HG03460 (cell line): ENCODE results near the gene CTPS1.

Experiments used
- ATAC-seq: cut with Tn5 transposase; IDR thresholded peaks from one replicate; pipeline ENCODE4 v1.9.1; 2021; ENCODE audit not compliant: unreplicated experiment

Gene CTPS1

DNA sequence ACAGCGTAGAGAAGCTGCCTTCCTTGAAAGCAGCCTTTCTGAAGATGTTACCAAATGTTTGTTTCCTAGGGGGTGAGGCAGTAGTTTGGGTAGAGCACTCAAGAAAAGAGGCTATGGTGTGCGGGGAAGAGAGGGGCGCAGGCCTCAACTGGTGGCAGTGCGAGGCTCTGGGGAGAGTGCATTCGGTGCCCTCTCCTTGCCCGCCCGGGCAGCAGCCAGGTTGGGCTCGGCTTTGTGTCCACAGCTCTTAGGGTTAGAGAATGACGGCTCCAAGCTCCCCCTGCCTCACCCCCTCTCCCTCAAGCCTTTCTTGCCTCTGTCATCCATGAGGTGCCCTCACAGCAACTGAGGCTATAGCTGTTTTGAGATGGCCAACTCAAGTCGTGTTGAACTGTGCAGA is 42.9 kb downstream of the CTPS1 start:
- no peak for ATAC-seq

DNA sequence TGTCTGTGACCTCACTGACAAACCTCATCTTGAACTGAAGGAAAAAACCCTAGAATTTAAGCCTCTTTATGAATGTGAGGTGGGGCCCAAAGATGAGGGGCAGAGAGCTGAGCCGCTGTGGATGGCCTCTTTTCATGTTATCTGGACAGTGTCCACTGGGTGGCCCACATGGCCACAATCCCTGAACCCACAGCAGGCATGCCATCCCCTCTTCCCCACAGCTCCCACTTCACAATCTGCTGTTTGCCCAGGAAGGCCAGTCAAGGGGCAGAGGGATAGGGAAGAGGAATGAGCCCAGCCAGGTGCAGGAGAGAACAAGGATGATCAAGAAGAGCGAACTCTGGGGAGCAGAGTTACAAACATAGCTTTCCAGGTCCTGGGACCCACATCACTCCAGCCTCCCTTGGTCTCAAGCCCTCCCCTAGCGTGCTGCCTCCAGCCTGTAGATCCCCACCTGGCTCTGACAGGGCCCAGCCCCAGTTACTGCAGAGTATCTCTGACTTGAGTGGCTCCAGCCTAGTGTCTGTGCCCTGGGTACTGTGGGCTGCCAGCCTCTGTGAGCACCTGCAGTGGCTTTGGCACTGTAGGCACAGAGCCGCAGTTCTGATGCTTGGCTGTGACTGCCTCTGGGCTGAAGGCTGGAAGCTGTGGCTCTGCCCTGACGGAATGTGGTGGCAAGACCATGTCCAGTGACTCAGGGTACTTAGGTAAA is 43.9 kb downstream of the CTPS1 start:
- no peak for ATAC-seq

DNA sequence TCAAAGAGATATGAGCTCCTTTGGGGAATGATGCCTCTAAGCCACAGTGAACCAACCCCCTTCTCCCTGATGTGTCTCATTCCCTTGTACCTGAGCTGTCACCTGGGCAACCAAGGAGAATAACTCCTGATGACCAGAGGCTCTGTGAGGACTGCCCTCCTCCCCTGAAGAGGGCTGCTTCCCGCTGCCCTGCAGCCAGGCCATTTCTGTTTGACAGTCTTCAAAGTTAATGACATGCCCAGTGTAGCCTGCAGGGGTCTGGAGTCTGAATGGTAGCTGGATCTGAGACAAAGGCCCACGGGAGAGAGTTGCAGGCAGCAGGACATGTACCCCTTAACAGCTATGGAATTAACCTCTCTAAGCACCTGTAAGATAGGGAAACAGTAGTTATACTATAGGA is 45.5 kb downstream of the CTPS1 start:
- ATAC-seq, result no peak

DNA sequence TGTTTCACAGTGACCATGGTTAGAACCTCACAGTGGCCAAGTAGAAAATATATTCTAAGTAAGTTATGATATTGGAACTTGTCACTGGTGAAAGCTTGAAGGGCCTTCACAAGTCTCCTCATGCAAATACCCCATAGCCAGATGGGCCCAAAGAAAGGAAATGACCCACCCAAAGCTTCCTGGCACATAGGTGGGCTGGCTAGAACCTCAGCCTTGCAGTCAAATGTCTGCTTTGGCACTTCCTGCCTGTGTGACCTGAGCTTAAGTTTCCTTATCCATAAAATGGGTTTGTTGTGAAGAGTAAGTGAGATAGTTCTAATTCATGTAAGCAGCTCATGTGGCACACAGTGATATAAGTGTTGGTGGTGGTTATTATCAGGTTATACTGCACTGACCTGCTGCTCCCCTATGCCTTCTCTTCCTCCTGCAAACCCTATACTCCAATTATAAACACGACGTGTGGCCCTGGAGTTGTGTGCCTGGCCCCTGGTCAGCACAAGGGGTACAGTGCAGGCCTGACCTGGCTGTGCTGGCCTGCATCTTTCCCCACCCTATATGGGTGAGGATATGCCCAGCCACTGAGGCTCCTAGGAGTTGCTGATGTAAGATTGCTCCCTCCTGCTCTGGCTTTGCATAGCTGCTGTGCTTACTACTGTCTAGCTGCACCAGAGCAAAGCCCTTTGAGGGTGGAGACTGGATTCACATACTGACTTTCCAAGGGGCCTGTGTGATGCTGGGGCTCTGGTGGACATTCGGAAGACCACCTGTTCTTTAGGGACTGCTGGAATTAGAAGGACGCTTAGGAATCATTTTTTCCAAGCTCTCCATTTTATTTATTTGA is 46.7 kb downstream of the CTPS1 start:
- ATAC-seq, result no peak

DNA sequence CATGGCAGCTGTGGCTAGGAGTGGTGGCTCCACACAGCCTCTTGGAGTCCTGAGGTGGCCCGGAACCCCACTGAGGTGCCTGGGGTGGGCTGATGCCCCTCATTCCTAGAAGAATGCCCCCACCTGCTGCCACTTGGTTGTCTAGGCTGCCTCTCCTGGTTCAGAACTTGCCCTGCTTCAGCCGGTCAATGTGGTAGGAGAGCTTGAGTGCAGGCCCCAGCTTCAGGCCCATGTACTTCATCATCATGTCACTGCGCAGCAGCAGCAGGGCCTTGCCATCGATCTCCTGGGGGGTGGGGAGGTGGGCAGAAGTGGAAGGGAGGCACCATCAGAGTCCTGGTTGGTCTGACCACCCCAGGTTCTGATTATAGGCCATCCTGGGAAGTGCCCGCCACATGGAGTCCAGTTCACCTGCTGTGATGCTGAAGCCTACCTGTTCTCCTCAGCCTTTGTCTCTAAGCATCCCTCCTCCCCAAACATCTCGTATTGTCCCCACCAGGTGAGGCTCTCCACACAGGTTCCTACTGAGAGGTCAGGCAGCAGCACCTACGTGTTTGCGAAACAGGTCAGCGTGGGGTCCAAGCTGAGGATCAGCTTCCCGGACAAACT is 48.6 kb downstream of the CTPS1 start:
- no peak for ATAC-seq

DNA sequence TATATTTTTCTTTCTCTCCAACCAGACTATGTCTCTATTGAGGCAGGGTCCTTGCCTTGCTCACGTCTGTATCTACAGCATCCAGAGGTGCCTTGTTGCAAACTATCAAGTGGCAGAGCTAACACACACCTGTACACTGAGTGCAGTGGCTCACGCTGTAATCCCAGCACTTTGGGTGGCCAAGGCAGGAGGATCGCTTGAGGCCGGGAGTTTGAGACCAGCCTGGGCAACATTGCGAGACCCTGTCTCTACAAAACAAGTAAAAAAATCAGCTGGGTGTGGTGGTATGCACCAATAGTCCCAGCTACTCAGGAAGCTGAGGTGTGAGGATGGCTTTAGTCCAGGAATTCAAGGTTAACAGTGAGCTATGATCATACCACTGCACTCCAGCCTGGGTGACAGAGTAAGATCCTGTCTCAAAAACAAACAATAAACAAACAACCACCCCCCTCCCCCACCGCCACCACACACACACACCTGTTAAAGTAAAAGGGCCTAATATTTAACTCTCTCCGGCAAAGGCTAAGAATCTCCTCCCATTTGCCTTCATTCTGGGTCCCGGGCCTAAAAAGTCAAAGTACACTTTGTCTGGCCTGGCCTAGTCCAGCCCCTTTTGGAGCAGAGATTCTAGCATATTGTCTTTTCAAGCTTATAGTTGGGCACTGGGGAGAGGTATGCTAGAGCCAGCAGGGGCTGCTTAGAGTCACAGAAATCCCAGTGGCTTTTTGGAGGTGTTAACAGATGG is 51.5 kb downstream of the CTPS1 start:
- ATAC-seq, result no peak

DNA sequence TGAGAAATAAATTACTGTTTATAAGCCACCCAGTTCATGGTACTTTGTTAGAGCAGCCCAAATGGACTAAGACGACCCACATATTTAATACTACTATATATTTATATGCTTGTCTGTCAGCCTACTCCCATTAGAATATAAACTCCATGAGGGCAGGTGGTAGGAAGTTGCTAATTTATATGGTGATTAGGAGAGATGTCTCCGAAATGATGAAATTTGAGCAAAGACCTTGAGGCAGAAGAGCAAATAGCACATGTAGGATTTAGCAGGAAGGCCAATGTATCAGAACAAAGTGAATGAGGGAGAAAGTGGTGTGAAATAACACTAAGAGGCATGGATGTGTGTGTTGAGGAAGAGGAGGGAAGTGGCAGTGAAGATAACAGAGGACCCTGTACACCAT is 52.7 kb downstream of the CTPS1 start:
- no peak for ATAC-seq

DNA sequence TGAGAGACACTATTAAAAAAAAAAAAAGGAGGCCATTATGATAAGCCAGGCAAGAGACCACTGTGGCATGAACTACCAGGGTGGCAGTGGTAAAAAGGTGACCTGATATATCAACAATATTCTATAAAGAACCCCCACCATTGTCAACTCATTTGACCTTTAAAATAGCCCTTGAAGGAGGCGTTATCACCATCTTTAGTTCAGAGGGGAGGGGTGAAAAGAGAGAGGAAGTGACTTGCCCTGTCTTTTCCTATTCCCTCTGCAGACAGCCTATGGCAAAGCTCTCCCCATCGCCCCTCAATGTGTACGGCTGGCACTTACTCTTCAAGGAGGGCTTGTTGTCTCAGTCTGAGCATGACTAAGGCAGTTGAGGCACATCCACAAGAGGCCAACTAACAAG is 53.8 kb downstream of the CTPS1 start:
- no peak for ATAC-seq

DNA sequence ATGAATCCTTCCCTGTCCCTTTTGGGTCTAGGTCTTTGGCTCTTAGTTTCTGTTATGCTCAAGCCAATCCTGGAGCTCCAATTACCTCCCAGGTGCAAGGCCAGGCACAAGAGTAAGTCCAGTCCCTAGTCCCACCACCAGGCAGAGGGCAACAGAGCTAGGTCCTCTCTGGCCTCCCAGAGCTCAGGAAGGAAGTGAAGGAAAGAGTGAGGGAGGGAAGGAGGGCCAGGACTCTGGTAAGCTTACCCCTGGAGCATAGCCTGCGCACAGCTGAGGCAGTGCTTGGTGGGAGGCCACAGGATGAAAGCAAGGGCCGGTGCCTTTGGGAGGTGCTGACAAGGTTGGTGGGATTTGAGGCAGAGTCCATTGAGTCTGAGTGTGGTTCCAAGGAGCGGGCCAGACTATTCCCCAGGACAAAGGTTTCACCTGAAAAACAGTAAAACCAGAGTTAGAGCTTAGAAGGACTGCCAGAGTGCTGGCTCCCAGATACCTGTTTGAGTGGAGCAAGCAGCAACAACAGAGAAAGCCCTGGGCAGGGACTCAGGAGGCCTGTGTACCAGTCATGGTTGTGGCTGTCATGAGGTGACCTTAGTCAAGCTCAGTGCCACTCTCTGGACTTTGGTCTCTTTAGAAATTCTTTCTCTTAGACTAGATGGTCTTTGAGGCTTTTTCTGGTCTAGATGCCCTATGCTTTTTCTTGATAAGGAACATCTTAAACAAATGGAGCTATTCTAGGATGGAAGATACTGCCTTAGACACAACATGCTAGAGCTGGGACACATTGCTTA is 57.8 kb downstream of the CTPS1 start:
- ATAC-seq, result no peak

DNA sequence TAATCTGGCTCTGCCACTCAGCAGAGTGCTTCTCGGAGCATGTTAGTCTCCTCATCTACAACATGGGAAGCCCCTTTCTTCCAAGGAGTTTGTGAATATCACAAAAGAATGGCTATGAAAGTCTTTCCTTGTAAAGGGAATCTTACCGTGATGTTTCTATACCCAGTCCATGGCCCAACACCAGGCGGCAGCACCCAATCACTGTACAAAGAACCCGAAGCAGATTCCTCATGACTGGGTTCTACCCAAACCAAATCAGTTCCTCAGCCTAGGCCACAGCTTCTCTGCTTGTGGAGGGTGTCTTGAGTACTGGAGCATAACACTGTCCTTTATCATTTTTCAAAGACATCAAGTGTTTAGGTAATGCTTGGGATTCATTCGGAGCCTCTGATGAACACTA is 58.6 kb downstream of the CTPS1 start:
- no peak for ATAC-seq

DNA sequence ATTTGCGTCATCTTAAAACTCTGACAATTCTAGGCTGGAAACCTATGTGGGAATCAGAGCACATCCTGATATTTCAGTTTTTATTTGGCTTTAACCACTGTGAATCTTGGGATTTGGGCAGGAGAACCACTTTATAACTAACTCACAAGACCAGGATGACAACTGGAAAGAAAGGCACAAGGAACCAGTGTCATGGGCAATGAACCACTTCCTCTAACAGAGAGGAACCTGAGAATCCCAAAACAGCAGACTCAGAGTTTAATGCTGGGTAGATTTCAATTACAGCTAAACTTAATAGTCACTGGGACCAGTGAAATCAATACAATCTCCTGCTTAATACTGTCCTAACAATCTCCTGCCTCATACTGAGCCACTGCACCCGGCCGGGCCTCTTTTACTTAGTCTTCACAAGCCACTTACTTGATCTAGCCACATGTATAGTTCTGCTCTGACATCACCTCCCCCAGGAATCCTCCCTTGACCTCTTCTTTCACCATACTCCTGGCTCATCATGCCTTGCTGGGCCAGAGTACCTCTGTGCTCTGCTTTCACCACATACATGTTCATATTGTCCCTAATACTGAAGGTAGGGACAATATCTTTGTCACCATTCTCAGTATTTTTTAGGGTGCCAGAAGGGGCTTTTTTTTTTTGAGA is 62.2 kb downstream of the CTPS1 start:
- ATAC-seq, result no peak

DNA sequence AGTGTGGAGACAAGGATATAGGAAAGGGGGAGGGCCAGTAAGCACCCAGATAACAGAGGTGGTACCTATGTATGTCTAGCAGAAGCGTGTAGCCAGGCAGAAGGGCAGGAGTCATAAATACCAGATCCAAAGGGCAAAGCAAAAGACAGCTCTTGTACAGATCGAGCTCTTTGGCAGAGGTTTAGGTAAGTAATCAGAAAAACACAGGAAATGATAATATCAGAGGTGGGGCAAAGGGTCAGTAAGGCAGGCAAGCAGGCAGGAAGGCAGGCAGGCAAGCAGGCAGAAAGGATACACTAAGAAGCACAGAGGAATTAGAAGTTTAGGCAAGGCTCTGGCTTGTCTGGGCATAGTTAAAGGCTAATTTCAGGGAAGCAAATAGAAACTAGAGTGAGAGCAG is 64.7 kb downstream of the CTPS1 start:
- ATAC-seq, result no peak

DNA sequence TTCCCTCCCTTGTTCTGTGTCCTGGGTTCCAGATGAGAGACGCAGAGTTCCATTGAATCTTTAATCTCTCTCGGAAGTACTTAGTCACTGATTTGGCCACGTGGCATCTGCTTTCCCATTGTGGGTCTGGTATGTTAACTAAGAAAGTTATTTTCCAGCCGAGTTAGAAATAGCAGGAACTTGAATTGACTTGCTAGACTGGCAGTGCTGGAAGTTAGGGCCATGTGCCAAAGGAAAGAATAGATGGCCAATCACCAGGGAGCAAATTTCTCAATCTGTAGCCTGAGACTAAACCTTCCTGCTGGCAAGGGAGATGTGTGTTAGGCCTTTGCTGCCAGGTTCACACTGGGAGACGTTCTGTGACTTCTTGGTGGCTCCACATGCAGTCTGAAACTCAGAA is 66.2 kb downstream of the CTPS1 start:
- ATAC-seq, result no peak

DNA sequence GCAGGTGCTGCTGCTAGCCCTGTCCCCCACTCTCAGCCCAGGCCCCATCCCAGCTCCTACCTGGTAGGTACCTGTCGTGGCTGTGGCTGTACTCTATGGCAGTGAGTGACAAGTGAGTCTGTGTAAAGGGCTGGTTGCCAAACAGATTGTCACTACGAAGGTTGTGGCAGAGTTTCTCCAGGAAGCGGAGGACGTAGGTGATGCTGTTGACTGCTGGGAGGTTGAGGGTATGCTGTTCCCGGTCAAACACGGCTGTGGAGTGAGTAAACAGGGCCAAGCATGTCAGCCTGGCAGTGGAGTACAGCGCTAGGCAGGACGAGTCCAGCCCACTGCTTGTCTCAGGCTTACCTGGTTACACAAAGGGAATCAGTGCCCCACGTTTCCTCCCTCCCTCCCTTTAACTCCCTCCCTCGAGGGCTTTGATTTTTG is 66.9 kb downstream of the CTPS1 start:
- ATAC-seq, result no peak

DNA sequence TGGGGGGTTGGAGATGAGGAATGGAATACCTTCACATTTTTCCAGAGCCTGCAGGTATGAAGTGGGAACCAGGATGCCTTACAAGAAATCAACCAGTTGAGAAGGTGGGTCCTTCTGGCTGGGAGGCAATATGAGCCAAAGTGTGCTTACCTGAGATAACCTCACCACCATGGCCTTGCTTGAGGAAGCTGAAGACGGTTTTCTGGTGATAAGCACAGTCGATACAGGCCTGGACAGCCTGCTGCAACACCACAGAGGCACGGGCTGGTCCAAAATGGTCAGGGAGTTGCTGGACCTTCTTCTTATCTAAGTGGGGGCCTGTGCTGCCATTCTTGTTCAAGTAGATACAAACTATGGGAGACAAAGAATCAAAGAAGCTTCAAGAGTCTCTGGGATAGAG is 69.0 kb downstream of the CTPS1 start:
- no peak for ATAC-seq

DNA sequence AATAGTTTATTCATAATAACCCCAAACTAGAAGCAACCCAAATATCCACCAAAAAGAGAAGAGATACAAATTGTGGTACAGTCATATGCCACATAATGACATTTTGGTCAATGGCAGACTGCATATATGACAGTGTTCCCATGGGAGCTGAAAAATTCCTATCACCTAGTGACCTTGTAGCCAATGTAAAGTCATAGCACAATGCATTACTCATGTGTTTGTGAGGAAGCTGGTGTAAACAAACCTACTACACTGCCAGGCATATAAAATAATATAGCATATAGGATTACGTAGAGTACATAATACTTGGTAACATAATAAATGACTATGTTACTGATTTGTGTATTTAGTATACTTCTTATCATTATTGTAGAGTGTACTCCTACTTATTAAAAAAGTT is 71.5 kb downstream of the CTPS1 start:
- ATAC-seq, result no peak

DNA sequence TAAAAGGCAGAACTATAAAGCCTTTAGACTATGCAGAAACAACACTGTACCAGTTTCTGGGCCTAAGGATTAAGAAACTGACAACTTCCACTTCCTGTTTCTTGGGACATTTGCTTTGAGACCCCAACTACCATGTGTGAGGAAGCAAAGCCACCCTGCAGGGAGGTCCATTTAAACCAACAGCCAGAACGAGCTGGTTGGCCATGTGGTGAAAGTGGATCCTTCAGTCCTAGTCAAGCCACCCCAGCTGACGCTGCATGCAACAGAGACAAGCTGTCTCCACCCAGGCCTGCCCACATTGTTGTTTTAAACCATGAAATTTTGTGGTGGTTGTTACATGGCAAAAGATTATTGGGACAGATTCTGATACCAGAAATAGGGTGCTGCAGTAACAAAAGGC is 73.8 kb downstream of the CTPS1 start:
- no peak for ATAC-seq

DNA sequence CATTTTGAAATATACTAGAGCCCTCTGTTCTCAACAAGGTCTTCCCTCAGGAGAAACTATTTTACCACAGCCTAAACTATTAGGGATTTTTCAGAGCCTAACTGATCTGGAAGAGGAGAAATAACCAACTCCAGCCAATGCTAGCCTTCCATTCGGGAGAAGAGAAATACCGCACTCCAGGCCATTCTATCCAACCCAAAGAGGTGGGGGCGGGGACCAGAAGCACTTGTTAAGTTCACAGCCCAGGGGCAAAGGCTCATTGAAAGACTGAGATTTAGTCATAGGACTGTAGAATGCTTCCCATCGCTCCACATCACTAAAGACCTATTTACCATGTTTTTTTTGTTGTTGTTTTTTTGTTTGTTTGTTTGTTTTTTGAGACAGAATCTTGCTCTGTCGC is 77.4 kb downstream of the CTPS1 start:
- no peak for ATAC-seq
